BJ (cell line): ENCODE results near the gene EYA2. TPM values are rescaled to one million over a fixed set of nuclear protein-coding genes. Genes with fewer than 3 reads are reported as not detected.

Experiments used
- polyA plus RNA-seq: library from polyadenylated mRNA; depleted of rRNA; stranded (reverse); fragments of >200 nt; gene quantifications from 2 replicates; pipeline ENCODE4 v1.2.3, GENCODE V29; 2011; rRNA removed
- small RNA-seq: library from RNA; depleted of rRNA; stranded (forward); fragments of <200 nt; gene quantifications from one replicate; pipeline ENCODE3, GENCODE V24; 2012; ENCODE audit warnings: low replicate concordance, low read depth; ENCODE audit not compliant: insufficient read length

Gene EYA2
- polyA plus RNA-seq, 1 experiment, result 1.5 TPM

Small RNAs within 50 kb of the gene (small RNA-seq; reads per million reads assigned to genes)
- 2.7 reads per million, percentile 32 among the genes with 10 or more reads in this experiment for gene MIR3616

Other genes with a start within 250 kb of the EYA2 start
- gene SLC13A3, start 243.4 kb upstream of the EYA2 start, polyA plus RNA-seq, result 3.5 and 3.7 TPM in 2 replicates
- gene TP53RK, start 205.4 kb upstream of the EYA2 start, polyA plus RNA-seq, result 7.2 and 11.0 TPM in 2 replicates
- gene SLC2A10, start 185.2 kb upstream of the EYA2 start, polyA plus RNA-seq, result 31.0 and 41.9 TPM in 2 replicates